Bone marrow (tissue), 2 donors: Measurements from ENCODE around the gene PRRT2.

Experiments used
- DNase-seq, 2 donors: peaks; one replicate each; lab custom pipeline; 2025; lab: John Stamatoyannopoulos, UW

Gene PRRT2

GRCh38 chr16:29862884-29863668 is 51.1 kb downstream of the PRRT2 start, which contains the start of gene CDIPT:
CDIPT (minus strand) TSS chr16:29863226; CDS start chr16:29862857, 369 bp downstream.
- peak; percentile 55 to 95 for DNase-seq

DNA sequence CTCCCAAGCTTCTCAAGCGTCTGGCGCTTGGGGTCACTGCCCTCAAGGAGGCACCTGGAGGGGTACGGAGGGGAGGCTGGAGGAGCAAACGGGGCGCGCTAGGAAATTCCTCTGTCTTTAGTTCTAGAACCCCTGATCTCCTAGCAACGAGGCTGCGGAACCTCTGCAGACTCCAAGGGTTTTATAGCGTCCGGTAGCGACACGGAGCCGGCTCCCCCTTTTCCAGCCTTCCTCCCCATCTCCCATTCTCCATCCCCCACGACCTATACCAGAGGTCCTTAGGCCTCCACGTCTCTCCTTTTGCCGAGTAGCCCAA is 51.6 kb downstream of the PRRT2 start:
- no peak for DNase-seq

DNA sequence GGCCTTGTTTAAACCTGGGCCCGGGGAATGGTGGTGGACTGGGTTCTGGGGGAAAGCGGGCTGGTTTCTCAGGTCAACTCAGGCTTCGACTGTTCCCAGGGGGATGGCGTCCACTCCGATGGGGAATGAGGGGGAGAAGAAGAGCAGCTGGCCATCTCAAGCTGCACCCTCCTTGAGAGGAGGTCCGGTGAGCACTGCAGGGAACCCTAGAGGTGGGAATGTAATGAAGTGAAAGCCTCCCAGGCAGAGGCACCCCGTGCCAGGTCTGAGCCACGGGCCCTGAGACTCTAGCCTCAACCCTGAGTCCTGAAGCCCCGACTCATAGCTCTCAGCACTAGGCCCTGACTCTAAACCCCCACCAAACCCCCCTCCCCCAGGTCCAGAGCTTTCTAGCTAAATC is 52.2 kb downstream of the PRRT2 start:
- DNase-seq, result no peak
